Measurements from ENCODE around the gene ACP1. TPM values are rescaled to one million over a fixed set of nuclear protein-coding genes. Genes with fewer than 3 reads are reported as not detected.

ACP1 gene
- total RNA-seq, 4 donors from 2014 or later: 58.8 to 139 (median 88.6) TPM

DNA sequence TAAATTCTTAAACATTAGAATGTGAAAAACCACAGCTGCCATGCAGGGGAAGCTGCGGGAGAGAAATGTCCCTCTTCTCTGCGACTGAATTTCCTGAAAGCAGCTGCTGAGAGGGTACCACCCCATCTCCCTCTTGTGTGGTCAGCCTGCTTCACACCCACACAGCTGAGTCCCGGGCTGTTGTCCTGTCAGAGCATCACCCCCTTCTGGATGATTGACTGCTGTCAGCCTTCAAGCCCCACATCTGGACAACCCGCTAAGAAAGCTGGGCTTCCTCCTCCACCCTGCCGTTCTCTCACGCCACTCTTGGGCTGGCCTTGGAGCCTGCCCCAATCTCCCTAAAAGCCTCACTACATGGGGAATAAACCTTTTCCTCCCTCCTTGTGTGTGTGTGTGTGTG is 26.9 kb upstream of the ACP1 start:
- Histone ChIP-seq H3K4me3 (no peak overlapping the region), H3K4me1 (no peaks in the 10 kb centered on the region), H3K9me3 (no peaks in the 10 kb centered on the region), H3K27me3 (no peaks in the 10 kb centered on the region), H3K36me3 (no peaks in the 10 kb centered on the region), H3K27ac (no peak overlapping the region)
- intact Hi-C loops (cut with DNase I; ENCODE audit: low total_unique reads): no loop called here
- DNase-seq: no peak
- TF ChIP-seq POLR2A (IDR thresholded peaks at IDR 0.05): no peak
- TF ChIP-seq, protein P1, sequence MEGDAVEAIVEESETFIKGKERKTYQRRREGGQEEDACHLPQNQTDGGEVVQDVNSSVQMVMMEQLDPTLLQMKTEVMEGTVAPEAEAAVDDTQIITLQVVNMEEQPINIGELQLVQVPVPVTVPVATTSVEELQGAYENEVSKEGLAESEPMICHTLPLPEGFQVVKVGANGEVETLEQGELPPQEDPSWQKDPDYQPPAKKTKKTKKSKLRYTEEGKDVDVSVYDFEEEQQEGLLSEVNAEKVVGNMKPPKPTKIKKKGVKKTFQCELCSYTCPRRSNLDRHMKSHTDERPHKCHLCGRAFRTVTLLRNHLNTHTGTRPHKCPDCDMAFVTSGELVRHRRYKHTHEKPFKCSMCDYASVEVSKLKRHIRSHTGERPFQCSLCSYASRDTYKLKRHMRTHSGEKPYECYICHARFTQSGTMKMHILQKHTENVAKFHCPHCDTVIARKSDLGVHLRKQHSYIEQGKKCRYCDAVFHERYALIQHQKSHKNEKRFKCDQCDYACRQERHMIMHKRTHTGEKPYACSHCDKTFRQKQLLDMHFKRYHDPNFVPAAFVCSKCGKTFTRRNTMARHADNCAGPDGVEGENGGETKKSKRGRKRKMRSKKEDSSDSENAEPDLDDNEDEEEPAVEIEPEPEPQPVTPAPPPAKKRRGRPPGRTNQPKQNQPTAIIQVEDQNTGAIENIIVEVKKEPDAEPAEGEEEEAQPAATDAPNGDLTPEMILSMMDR (IDR thresholded peaks at IDR 0.05): no peak

DNA sequence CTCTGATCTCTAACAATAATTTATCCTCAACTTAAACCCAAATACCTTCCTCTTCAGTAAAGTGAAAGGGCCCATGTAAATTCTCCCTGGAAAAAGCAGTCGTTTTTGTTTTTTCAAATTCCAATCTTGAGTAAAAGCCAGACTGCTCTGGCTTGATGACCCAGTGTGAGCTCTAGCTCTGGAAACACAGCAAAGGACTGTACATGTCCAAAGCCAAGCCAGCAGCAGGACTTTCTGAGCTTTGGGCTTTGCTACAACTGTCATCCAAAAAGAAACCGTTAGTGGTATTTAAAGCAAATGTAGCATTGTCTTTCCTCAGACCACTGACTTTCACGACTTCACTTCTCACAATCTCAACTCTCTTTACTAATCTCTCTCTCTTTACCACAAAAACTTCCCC is 26.3 kb upstream of the ACP1 start:
- Histone ChIP-seq H3K36me3 (no peaks in the 10 kb centered on the region), H3K4me3 (no peak overlapping the region)
- intact Hi-C loops (cut with DNase I; ENCODE audit: low total_unique reads): no loop called here

DNA sequence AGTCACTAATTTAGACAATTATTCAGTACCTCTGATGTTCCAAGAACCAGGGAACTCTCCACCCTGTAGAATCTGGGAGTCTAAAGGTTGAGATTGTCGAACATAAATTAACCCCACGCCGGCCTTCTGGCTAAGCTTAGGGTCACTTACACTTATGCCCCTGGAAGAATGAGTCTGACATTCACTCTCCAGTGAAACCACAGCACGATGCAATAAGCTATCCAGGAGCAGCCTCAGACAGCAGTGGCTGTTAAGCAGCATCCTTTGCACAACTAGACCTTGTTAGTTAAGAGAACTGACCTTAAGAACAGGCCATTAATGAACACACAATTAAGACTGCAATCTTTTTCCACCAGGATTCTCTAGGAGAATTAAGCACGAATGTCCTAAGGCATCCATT is 25.9 kb upstream of the ACP1 start:
- Histone ChIP-seq H3K4me3 (no peak overlapping the region), H3K36me3 (no peaks in the 10 kb centered on the region), H3K27me3 (no peaks in the 10 kb centered on the region), H3K27ac (no peak overlapping the region), H3K9me3 (no peaks in the 10 kb centered on the region), H3K4me1 (no peaks in the 10 kb centered on the region)
- intact Hi-C loops (cut with DNase I; ENCODE audit: low total_unique reads): no loop called here
- no peak for DNase-seq
- TF ChIP-seq POLR2A (IDR thresholded peaks at IDR 0.05): no peak
- TF ChIP-seq, protein P1 (IDR thresholded peaks at IDR 0.05): no peak

More for the DNA sequence above, 26.3 kb upstream of the ACP1 start:
- no peaks in the 10 kb centered on the region for H3K27me3 ChIP-seq
- DNase-seq: no peak
- TF ChIP-seq, protein P1 (IDR thresholded peaks at IDR 0.05): no peak
- TF ChIP-seq POLR2A (IDR thresholded peaks at IDR 0.05): no peak
- no peak overlapping the region for H3K27ac ChIP-seq
- no peaks in the 10 kb centered on the region for H3K9me3 ChIP-seq
- H3K4me1 ChIP-seq: no peaks in the 10 kb centered on the region

DNA sequence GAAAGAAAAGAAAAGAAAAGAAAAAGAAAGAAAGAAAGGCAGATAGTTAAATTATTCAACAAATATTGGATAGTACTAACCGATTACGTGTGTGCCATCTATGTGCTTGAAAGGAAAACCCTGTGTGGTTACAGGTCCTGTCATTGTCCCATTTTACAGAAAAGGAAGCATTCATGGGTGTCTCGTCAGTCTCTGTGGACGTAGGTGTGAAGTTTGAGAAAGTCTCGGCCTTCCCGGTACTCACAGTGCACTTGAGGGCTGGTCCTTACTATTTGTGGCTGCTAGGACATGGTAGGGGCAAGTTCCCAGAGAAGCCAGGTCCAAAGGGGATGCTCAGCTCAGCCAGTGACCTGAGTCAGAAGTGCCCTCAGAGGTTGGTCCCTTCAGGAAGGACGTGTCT is 20.2 kb upstream of the ACP1 start:
- Histone ChIP-seq H3K4me3 (no peak overlapping the region), H3K27me3 (no peaks in the 10 kb centered on the region), H3K9me3 (no peaks in the 10 kb centered on the region), H3K27ac (no peak overlapping the region), H3K4me1 (no peaks in the 10 kb centered on the region), H3K36me3 (no peaks in the 10 kb centered on the region)
- DNase-seq: no peak
- intact Hi-C loops (cut with DNase I; ENCODE audit: low total_unique reads): no loop called here
- TF ChIP-seq, protein P1 (IDR thresholded peaks at IDR 0.05): no peak
- TF ChIP-seq POLR2A (IDR thresholded peaks at IDR 0.05): no peak

DNA sequence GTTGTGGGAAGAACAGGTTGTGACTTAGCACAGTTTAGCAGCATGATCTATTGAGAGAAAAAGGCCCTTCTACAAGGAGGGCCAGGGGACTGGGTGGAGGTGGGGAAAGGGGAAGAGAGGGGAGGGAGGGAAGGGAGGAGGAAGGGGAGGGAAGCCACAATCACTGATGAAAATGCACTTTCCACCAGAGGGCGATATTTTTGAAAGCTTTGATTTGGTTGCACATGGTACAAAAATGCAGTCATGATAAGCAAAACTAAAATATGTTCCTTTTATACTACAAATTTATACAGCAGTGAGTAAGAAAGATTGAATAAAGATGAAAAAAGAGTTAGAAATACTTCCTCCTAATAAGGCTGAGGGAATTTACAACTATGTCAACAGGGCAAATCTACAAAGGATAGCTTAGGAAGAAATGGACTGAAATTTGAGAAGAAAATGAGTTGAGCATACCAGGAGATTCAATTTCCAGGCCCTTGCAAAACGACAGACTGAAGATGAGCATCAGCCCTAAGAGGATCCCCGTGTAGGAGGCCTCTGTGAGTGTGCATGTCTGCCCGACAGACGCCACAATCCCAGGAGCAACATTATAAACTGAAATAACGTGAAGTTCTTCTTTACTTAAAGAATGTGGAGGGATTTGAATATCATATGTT is 18.1 kb upstream of the ACP1 start:
- no peak for DNase-seq
- Histone ChIP-seq H3K4me3 (no peak overlapping the region), H3K27me3 (no peaks in the 10 kb centered on the region), H3K36me3 (no peaks in the 10 kb centered on the region), H3K9me3 (no peaks in the 10 kb centered on the region), H3K27ac (no peak overlapping the region), H3K4me1 (no peaks in the 10 kb centered on the region)
- intact Hi-C loops (cut with DNase I; ENCODE audit: low total_unique reads): no loop called here
- TF ChIP-seq, protein P1 (IDR thresholded peaks at IDR 0.05): peak in 3 of 4 experiments; percentile 26 to 50 (median 26)
- no peak for TF ChIP-seq POLR2A (IDR thresholded peaks at IDR 0.05)

Measured in uterus (tissue), 4 donors.